Middle frontal gyrus (tissue), 1 donor: Measurements from ENCODE around the gene GGA1.
"Not testable (repeated sequence)": the region's sequence is repeated elsewhere in the genome, so short reads cannot be mapped to it uniquely, and the experiment has no call there.

ENCODE experiments used
- DNase-seq: peaks from one replicate; pipeline ENCODE4 v3.0.0-alpha.2; 2015; ENCODE audit warnings: low spot score; ENCODE audit errors: extremely low spot score

GGA1 gene

DNA sequence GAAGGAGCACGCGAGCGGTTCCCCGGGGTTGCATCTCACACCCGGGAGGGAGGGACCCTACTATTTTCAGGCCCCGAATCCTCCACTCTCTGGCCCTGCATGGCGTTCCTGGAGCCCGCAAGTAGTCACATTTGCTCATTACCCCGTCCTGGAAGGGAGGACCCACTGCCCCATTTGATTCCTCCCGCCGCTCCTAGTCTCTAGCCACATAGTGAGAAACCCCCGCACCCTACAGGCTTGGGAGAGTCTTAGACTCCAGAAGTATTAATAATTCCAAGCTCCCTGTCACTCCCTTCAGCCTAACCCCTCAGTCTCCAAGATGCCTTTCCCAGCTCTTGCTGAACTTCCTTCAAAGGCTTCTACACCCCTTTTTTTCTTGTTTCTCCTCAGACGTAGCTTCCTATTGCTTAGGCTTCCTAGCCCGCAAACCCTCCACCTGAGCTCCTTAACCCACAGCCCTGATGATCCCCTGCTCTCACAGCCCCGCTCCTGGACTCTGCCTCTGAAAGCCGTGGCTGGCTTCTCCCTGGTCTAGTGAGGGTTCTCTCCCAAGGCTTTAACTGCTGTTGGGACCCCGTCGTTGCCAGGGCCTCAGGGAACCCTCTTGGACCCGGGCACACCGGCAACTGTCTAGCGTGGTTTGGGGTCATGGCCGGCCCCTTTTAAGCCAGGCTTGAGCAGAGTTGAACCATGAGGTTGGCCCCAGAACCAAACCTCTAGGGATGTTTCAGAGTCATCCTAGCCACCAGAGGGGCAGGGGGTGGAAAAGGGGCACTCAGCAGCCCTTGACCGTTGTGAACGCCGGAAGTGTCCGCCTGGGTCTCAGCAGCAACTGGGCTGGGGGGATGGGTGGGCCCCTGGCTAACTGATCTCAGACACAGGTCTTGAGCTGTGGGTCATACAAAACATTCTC lies 862 bp downstream of the GGA1 start:
- DNase-seq = no peak

DNA sequence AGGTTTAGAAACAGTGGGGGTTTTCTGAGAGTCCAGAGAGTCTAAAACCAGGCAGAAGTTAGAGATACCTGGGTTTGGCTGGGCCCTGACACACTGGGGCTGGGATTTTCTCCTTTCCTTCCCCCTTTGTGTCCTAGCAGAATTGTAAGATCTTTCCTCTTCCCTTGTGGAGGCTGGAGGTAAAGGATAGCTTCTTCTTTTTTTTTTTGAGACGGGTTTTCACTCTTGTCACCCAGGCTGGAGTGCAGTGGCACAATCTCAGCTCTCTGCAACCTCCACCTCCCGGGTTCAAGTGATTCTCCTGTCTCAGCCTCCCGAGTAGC lies 1.5 kb downstream of the GGA1 start:
- not testable (repeated sequence) for DNase-seq

DNA sequence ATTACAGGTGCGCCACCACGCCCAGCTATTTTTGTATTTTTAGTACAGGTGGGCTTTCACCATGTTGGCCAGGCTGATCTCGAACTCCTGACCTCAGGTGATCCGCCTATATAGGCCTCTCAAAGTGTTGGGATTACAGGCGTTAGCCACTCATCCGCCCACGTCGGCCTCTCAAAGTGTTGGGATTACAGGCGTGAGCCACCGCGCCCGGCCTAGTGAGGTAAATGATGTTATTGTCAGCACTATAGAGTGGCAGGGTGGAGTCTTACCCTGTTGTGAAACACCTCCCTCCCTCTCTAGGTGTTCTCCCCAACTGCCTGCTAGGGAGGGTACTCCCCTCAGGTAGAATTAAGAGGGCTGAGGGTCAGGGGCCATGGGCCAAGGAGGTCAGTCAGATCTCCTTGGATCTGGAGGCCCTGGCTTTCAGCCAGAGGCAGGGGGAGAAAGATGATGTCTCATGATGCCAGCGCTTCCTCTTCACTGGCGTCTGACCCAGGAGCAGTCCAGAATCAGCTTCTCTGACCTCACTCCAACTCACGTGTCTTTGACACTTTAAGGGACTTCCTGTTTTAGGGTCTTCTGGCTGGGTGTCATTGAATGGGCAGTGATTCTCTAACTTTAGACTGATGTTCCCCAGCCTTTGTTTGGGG lies 2.0 kb downstream of the GGA1 start:
- DNase-seq = no peak

DNA sequence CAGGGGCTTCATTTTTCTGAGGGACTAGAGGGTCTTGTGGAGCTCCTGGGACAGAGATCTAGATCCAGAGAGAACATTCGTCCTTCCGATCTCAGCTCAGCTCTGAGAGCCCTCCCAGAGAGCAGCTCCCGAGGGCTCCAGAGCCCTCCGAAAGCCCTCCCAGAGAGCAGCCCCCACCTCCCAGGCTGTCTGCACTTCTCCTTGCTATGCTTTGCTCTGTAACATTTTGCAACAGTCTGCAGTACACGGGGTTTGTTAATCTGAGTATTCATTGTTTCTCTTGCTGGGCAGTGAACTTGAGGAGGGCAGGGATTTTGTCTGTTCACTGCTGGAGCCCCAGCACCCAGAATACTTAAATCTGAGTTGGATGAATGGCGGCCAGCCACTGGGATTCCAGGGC lies 2.6 kb downstream of the GGA1 start:
- DNase-seq = no peak

DNA sequence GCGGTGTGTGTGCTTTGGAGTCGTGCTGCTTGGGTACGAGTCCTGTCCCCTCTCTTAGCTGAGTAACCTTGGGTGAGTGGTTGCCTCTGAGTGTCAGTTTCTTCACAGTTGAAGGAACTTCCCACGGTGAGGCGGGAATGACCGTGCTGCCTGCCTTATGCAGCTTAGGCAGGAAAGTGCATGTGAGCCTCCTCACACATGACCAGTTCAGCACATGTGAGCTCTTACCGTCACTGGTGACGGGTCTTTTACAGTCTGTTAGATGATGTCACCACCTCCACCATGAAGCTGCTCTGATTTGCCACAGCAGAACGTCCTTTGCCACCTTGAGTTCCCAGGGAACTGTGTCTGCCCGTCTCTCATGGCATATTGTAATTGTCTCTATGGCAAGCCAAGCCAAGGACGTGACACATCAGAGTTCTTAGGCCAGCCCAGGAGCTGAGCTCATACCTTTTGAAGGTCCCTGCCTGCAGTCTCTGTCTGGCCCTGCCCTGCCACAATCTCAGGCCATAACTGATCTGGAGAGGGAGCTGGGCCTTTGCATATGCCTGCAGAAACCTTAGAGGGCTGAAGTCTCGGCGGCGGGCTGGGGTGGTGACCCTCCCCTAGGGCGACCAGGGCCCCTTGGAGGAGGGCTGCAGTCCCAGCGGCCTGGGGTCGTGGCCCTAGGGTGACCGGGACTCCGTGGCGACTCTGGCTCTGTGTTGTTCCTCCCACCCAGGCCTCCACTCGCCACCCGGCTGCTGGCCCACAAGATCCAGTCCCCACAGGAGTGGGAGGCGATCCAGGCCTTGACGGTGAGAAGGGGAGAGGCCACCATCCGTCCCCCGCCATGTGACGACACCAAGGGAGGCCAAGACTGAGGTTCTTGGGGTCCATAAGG lies 7.8 kb downstream of the GGA1 start:
- no peak for DNase-seq

DNA sequence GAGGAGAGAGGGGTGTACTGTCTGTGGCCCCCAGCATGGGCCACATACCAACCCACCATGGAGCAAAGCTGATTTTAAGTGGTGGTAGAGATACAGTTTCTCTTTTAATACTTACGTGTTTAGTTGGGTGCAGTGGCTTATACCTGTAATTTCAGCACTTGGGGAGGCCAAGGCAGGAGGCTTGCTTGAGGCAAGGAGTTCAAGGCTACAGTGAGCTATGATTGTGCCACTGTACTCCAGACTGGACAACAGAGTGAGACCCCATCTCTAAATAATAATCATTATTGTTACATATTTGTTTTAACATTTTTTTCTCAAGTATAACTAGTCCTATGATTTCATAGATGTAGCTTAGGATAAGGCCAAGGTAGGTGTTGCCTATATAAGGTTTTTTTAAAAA lies 8.8 kb downstream of the GGA1 start:
- DNase-seq = no peak

DNA sequence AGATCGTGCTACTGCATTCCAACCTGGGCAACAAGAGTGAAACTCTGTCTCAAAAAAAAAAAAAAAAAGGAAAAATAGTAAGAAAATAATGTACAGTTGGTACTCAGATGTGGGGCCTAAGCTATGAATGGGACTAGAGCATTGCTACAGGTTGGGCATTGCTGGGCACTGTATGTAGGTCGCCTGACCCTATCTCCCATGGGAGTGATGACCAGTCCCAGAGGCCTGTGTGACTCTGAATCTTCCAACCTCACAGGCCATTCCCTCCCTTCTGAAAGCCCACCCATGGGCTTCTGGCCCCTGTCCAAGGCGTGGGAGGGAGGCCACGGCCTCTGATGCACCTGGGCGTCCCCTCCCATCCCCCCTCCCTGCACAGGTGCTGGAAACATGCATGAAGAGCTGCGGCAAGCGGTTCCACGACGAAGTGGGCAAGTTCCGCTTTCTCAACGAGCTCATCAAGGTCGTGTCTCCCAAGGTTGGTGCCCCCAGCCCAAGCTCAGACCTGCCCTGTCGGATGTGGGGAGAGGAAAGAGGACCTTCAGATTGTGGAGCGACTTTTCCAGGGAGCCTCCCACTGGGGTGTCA lies 9.5 kb downstream of the GGA1 start:
- DNase-seq = no peak

DNA sequence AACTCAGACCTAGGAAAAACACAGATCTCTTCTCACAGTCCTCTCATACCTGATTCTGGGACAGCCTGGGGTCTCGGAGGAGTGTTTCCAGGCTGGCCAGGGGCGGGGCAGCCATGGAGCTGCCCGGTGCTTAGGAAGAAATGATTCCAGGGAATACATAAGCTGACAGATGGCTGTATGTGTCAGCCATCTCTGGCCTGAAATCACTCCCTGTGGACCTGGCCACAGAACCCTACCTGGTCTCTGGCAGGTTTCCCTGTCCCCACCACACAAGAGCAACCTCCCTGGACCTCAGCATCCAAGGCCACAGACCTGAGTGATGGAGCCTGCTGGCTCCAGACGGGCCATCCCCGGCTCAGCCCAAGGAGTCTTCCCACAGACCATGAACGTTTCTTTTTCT lies 10.0 kb downstream of the GGA1 start:
- no peak for DNase-seq

DNA sequence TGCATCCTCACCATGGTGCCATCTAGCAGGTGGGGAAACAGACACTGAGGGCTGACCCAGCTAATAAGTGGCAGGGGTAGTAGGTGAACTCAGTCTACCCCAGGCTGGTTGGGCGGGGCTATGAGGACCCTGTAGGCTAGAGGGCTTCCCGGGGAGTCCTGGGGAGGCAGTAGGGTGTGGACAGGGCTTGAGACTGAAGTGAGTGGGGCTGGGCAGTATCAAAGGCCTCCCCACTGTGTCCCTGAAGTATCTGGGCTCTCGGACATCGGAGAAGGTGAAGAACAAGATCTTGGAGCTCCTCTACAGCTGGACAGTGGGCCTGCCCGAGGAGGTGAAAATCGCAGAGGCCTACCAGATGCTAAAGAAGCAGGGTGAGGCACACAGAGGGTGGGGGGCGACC lies 11.4 kb downstream of the GGA1 start:
- DNase-seq = no peak

DNA sequence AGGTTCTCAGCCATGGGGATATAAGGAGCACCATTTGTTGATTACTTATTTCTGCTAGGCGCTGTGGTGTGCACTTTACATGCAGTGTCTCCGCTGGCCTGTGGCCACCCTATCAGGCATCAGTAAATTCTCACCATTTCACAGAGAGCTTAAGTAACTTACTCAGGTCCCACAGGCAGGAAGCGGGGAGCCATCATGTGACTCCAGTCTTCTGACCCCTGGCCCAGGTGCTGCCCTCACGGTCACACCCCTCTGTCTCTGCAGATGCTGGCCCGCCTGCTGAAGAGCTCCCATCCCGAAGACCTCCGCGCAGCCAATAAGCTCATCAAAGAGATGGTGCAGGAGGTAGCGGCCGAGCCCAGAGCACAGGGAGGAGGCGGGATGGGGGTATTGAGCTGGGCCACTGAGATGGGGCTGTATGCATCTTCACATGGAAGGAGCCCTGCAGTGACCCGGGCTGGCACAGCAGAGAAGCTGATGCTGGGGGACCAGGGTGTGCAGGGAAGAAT lies 12.8 kb downstream of the GGA1 start:
- DNase-seq = no peak

DNA sequence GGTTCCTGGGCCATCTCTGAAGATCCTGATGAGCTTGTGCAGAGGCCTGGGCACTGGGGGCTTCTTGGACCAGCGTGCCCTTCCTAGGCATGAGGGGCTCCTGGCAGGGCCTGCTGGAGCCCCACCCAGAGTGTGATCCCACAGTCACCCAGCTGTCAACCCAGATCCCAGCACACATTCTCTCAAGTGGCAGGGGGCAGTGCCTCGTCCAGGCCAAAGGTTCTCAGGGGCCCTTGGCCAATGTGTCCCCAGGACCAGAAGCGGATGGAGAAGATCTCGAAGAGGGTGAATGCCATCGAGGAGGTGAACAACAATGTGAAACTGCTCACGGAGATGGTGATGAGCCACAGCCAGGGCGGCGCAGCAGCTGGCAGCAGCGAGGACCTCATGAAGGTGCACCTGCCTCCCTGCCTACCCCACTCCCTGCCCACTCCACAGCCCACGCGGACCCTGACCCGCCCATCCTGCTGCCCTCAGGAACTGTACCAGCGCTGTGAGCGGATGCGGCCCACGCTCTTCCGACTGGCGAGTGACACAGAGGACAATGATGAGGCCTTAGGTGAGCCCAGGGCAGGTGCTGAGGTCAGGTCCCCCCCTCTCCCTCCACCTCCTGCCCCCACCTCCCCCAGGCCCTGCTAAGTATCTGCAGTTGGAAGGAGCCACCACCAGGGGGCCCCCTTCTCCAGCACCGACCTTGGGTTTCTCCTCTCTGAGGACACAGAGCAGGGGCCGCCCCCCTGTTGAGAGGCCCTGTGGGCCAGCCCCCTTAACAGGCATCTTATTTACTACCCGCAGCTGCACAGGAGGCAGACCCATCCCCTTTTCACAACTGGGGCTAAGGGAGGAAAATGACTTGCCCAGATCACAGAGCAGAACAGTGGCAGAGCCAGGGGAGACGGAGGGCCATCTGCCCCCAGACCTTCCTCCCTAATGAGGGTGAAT lies 14.7 kb downstream of the GGA1 start:
- no peak for DNase-seq

DNA sequence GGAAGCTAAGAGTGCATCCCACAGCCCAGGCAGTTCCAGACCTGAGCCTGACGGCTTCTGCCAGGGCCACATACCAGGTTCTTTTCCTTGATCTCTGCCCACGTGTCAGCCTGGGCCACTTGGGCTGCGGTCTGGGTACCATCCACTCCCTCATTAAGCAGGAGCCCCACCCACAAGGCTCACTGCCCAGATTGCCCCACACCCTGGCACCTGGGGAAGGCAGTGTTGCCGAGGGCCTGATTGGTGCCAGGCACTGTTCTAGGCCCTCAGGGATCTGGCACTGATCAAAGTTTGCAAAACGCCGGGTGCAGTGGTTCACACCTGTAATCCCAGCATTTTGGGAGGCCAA lies 15.4 kb downstream of the GGA1 start:
- no peak for DNase-seq

DNA sequence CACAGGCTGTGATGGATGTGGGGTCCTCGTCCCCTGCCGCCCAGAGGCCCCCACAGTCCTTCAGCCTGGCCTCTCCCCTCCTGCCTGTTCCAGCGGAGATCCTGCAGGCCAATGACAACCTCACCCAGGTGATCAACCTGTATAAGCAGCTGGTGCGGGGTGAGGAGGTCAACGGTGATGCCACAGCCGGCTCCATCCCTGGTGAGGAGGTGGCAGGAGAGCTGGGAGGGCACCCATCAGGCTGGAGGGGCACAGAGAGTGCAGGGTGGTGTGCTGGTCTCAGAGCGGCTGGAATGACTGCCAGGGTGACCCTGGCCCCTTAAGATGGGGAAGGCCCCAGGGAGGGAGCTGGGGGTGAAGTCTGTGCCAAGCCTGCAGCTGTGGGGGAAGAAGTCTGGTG lies 16.2 kb downstream of the GGA1 start:
- no peak for DNase-seq

DNA sequence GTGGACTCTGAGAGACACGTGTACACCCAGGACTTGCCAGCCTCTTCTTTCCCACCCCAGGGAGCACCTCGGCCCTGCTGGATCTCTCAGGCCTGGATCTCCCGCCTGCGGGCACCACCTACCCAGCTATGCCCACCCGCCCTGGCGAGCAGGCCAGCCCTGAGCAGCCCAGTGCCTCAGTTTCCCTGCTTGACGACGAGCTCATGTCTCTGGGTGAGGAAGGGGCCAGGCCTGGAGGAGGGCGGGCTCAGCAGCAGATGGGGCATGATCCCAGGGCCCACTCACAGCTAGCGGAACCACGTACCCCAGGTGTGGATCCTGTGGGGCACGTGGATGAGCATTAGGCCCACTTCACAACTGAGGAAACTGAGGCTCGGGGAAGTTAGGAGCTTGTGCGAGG lies 17.1 kb downstream of the GGA1 start:
- no peak for DNase-seq

DNA sequence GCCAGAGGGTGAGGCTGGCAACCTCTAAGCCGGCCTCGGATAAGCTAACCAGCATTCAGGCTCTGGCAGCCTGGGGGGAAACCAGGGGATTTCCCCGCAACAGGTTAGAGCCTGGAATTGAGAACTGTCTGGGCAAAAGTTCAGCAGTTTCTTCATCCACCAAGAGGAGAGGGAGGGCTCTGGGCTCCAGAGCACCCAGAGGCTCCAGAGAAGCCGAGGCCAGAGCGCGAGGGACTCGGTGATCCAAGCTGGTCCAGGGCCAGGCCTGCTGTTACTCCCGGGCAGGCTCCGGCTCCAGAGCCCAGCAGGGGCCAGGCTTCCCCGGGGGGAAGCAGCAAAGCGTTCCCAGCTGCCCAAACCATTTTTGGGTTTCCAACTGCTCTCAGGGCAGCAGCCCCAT lies 17.5 kb downstream of the GGA1 start:
- DNase-seq = no peak

DNA sequence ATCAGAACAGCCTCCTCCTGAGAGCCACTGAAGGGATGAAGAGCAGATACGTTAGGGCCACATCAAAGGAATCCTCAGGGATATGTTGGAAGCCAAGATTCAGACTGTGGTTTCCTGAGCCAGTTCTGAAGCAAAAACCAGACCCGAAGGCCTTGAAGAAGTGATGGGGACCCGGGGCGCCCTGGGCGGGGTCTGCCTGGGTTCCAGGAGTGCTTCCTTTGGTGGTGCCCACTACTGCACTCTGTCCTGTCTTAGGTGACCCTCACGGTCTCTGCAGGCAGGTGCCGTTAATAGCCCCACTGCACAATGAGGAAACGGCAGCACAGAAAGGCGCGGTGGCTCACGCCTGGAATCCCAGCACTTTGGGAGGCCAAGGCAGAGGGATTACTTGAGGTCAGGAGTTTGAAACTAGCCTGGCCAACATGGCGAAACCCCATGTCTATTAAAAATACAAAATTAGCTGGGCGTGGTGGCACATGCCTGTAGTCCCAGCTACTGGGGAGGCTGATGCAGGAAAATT lies 18.0 kb downstream of the GGA1 start:
- no peak for DNase-seq

DNA sequence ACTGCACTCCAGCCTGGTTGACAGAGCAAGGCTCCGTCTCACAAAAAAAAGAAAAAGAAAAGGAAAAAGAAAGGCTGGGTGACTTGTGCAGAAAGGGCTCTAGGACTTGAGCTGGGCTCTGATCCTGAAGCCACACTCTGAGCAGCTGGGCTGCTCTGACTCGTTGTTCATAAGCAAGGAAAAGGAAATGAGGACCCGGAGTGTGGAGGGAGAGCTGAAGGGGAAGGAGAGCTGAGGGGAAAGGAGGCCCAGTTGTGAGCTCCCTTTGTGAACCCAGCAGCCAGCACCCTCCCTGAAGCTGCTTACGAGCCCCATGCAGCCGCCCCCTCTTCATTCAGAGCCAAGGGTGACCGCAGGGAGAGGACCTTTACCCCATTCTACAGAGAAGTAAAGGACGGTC lies 18.5 kb downstream of the GGA1 start:
- DNase-seq = no peak

DNA sequence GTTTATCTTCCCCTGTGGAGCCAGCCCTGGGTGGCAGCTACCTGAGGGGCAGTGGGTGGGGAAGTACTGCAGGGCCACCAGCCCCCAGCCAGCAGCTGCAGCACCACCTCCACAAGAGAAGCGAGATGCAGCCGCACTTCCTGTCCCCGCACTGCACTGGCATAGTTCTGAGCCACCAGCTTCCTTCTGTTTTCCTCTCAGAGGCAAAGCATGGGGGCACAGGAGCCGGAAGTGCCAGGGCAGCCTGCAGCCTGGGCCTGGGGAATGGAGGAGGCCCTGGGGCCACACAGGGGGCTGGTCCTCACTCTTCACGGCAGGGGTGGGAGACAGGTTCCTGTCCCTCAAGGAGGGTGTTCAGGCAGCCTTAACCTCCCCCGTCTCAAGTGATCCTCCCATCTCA lies 18.9 kb downstream of the GGA1 start:
- DNase-seq = no peak

DNA sequence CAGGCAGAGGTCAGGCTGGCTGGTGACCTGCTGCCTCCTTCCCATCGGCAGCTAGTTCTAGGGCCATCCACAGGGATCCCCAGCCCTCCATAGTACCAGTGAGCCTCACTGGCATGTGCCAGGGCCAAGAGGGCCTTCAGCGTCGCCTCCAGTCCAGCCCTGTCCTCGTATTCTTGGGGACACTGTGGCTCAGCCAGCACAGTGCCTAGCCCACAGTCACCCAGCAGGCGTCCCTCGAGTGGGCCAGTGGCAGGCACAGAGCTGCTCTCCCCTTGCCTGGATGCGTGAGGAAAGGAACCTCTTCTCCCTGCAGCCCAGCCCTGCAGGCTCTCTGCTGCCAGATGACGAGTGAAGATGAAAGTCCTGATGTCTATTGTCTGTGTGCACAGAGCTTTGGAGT lies 20.2 kb downstream of the GGA1 start:
- DNase-seq = no peak

DNA sequence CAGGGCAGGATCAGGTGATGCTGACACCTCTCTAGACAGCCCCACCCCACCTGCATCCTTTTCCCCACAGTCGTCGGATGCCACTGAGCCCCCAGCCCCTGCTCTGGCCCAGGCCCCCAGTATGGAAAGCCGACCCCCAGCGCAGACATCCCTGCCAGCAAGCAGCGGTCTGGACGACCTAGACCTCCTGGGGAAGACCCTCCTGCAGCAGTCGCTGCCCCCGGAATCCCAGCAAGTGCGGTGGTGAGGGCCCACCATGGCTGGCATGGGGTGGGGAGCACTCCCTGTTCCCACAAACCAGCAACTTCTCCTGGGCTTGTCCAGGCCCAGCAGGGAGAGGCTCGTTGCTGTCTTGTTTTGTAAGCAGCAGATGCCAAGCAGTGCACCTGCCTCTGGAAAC lies 21.3 kb downstream of the GGA1 start:
- DNase-seq = no peak
